ENCODE measurements around the gene CABLES1.

CABLES1 gene

DNA sequence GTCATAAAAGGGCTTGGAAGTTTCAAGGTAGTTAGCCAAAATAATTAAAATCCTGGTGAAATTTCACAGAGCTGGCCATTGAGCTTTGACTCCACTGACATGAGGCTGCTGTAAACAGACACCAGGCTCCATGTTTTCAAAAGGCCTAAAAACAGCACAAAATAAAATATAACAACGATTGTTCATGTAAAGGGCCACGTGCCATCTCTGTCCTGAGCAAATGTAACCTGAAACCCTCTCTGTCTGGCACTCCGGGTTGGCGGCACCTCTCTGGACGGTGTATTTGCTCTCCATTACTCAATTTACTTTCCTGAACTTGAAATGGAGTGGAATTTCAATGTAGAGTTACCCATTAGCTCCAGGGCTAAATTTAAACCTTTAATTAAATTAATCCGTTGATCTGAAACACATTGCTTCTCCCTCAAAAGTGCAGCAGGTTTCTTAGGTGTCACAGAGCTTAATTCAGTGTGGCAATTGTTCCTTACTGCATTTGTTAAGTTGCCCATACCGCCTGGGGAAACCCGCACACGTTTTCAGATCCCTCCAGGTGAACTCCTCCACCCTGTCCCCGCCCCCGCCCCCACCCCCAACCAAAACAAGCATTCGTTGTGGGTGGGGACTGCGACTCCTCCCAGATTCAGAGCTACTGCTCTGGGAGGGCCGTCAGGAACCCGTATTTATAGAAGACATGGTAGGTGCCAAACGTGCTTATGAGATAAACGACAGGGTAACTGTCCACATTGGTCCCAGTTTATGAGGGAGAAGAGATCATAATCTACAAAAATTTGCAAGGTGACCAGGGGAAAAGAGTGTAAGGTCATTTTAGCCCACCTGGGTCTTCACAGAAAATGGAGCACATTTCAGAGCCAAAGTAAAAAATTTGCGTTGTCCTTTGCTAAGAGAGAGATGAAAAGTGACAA, 1.2 kb upstream of the CABLES1 start:
- Histone ChIP-seq H3K9me3 (ENCODE audit: low read depth, low read length) (no peaks in the 10 kb centered on the region), H3K36me3 (ENCODE audit: insufficient read depth, low read length) (no peaks in the 10 kb centered on the region), H3K9ac (ENCODE audit: insufficient read length) (no peak overlapping the region), H3K27ac (no peak overlapping the region), H3K4me3 (peak overlapping the region; percentile 90)
- TF ChIP-seq EZH2 (IDR thresholded peaks at IDR 0.05) (no peak), FOXP2 (optimal IDR thresholded peaks at IDR 0.05; ENCODE audit: control extremely low read depth, extremely low read length, insufficient read depth) (no peak), POLR2AphosphoS5 (IDR thresholded peaks at IDR 0.05; ENCODE audit: borderline replicate concordance, low read depth, low read length) (no peak; the same call in 1 of the 2 replicates)
- no peak for DNase-seq (ENCODE audit: low read depth, low spot score)

DNA sequence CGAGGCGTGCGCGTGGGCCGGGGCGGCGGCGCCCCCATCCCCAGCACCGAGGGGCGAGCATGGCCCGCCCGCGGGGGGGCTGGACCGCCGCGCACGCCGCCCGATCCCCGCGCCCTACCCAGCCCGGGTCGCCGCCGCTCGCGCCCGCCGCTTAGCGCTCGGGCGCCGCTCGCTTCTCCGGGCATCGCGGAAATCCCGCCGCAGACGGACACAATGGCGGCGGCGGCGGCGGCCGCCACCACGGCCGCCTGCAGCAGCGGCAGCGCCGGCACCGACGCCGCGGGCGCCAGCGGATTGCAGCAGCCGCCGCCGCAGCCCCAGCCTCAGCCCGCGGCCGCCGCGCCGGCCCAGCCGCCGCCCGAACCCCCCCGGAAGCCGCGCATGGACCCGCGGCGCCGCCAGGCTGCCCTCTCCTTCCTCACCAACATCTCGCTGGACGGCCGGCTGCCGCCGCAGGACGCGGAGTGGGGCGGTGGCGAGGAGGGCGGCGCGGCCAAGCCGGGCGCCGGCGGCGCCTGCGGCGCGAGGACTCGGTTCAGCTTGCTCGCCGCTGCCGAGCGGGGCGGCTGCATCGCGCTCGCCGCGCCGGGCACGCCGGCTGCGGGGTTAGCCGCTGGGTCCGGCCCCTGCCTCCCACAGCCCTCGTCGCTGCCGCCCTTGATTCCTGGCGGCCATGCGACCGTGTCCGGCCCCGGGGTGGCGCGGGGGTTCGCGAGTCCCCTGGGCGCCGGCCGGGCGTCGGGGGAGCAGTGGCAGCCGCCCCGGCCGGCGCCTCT, 453 bp downstream of the CABLES1 start:
- peak overlapping the region; percentile 90 for H3K4me3 ChIP-seq
- H3K9me3 ChIP-seq (ENCODE audit: low read depth, low read length): no peaks in the 10 kb centered on the region
- H3K27ac ChIP-seq: no peak overlapping the region
- DNase-seq (ENCODE audit: low read depth, low spot score): no peak
- H3K9ac ChIP-seq (ENCODE audit: insufficient read length): peak overlapping the region; percentile 74
- H3K36me3 ChIP-seq (ENCODE audit: insufficient read depth, low read length): no peaks in the 10 kb centered on the region
- TF ChIP-seq FOXP2 (optimal IDR thresholded peaks at IDR 0.05; ENCODE audit: control extremely low read depth, extremely low read length, insufficient read depth) (no peak), EZH2 (IDR thresholded peaks at IDR 0.05) (no peak), POLR2AphosphoS5 (IDR thresholded peaks at IDR 0.05; ENCODE audit: borderline replicate concordance, low read depth, low read length) (no peak)

DNA sequence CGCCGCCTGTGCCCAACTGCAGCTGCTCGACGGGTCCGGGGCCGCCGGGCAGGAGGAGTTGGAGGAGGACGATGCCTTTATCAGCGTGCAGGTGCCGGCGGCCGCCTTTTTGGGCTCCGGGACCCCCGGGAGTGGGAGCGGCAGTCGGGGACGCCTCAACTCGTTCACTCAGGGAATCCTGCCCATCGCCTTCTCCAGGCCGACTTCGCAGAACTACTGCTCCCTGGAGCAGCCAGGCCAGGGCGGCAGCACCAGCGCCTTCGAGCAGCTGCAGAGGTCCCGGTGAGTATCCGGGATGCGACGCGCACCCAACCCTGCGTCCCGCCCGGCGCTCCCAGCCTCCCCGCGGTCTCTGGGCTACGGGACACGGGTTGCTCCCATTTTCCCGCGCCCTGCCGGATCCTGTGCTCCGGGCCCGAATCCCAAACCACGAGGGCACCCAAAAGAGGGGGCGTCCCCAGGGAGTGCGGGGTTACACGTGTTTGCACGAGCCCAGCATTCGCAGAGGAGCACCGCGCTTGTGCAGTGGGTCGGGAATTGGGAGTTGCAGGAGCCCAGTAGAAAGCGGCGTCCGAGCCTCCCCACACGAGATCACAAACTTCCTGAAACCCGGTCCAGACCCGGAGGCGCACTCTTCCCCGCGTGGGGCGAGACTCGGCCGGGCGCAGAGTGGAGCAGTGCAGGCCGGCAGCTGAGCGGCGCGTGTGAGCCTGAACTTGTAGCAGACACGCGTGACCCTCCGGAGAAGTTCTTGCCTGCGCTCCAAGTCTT, 1.2 kb downstream of the CABLES1 start:
- no peak for DNase-seq (ENCODE audit: low read depth, low spot score)
- Histone ChIP-seq H3K4me3 (peak overlapping the region; percentile 90), H3K36me3 (ENCODE audit: insufficient read depth, low read length) (no peaks in the 10 kb centered on the region), H3K27ac (no peak overlapping the region), H3K9me3 (ENCODE audit: low read depth, low read length) (no peaks in the 10 kb centered on the region), H3K9ac (ENCODE audit: insufficient read length) (no peak overlapping the region)
- no peak for TF ChIP-seq EZH2 (IDR thresholded peaks at IDR 0.05)
- no peak for TF ChIP-seq FOXP2 (optimal IDR thresholded peaks at IDR 0.05; ENCODE audit: control extremely low read depth, extremely low read length, insufficient read depth)
- TF ChIP-seq POLR2AphosphoS5 (IDR thresholded peaks at IDR 0.05; ENCODE audit: borderline replicate concordance, low read depth, low read length): no peak

DNA sequence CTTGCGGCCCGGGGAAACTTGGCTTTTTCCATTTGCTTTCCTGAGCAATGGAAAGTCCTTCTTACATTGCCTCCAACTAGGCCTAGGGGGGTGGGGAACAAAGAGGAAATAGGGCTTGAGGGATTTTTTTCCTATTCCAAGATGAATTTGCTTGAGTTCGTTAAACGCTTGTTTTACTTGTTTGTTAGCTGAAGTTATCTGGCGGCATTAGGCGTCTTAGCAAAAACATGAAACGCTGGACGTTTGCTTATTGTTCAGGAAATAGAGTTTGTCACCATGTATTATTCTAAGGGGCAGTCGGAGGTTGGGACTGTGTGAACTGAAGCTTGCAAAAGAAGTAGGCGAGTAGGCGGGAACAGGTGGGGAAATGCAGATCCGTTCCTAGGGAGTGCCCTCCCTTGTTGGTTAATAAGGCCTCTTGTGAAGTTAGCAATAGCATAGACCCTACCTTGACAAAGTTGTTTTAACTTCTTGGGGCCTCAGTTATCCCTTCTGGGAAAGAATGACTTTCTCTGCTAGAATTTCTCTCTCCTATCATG, 1.9 kb downstream of the CABLES1 start:
- TF ChIP-seq EZH2 (IDR thresholded peaks at IDR 0.05) (no peak), POLR2AphosphoS5 (IDR thresholded peaks at IDR 0.05; ENCODE audit: borderline replicate concordance, low read depth, low read length) (no peak), FOXP2 (optimal IDR thresholded peaks at IDR 0.05; ENCODE audit: control extremely low read depth, extremely low read length, insufficient read depth) (no peak)
- no peak overlapping the region for H3K9ac ChIP-seq (ENCODE audit: insufficient read length)
- H3K27ac ChIP-seq: no peak overlapping the region
- H3K9me3 ChIP-seq (ENCODE audit: low read depth, low read length): no peaks in the 10 kb centered on the region
- H3K36me3 ChIP-seq (ENCODE audit: insufficient read depth, low read length): no peaks in the 10 kb centered on the region
- DNase-seq (ENCODE audit: low read depth, low spot score): no peak
- H3K4me3 ChIP-seq: peak overlapping the region; percentile 90

DNA sequence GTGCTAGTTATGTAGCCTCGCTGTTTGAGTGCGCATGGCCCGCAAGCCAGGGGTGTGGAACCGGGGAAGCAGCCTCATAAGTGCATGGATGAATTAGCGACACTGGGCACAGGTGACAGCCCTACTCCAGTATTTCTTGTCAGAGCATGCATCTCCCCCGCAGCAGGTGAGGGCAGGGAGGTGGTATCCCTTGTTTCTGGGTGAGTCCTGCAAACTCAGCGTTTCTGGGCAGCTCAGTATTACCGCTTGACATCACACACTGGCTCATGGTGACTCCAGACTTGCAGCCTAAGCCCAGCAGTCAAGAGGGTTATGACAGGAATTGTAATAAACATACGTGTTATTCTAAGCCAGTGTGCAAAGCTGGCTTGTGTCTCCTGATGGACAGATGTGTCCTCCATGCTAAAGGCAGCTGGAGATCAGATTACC, 2.5 kb downstream of the CABLES1 start:
- Histone ChIP-seq H3K4me3 (no peak overlapping the region), H3K27ac (no peak overlapping the region), H3K9ac (ENCODE audit: insufficient read length) (no peak overlapping the region), H3K9me3 (ENCODE audit: low read depth, low read length) (no peaks in the 10 kb centered on the region), H3K36me3 (ENCODE audit: insufficient read depth, low read length) (no peaks in the 10 kb centered on the region)
- no peak for TF ChIP-seq EZH2 (IDR thresholded peaks at IDR 0.05)
- no peak for TF ChIP-seq POLR2AphosphoS5 (IDR thresholded peaks at IDR 0.05; ENCODE audit: borderline replicate concordance, low read depth, low read length)
- no peak for TF ChIP-seq FOXP2 (optimal IDR thresholded peaks at IDR 0.05; ENCODE audit: control extremely low read depth, extremely low read length, insufficient read depth)
- DNase-seq (ENCODE audit: low read depth, low spot score): no peak

DNA sequence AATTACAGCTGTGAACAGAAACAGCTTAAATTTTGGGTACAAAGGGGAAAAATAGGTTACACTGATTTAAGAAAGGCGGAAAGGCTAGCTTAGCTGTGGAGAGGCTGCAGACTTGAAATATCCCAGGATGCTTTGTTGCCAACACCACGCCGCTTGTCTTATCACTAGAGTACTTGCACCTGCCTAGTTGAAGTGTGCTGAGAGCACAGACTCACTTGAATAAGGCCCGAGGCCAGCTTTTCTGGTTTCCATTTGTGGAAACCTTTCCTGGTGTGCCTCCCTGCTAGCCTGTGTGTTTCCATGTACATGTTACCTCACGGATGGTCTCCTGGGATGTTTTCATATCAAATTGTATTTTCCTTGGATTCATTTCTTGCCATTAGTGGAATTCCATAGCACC, 3.2 kb downstream of the CABLES1 start:
- no peak overlapping the region for H3K4me3 ChIP-seq
- DNase-seq (ENCODE audit: low read depth, low spot score): no peak

DNA sequence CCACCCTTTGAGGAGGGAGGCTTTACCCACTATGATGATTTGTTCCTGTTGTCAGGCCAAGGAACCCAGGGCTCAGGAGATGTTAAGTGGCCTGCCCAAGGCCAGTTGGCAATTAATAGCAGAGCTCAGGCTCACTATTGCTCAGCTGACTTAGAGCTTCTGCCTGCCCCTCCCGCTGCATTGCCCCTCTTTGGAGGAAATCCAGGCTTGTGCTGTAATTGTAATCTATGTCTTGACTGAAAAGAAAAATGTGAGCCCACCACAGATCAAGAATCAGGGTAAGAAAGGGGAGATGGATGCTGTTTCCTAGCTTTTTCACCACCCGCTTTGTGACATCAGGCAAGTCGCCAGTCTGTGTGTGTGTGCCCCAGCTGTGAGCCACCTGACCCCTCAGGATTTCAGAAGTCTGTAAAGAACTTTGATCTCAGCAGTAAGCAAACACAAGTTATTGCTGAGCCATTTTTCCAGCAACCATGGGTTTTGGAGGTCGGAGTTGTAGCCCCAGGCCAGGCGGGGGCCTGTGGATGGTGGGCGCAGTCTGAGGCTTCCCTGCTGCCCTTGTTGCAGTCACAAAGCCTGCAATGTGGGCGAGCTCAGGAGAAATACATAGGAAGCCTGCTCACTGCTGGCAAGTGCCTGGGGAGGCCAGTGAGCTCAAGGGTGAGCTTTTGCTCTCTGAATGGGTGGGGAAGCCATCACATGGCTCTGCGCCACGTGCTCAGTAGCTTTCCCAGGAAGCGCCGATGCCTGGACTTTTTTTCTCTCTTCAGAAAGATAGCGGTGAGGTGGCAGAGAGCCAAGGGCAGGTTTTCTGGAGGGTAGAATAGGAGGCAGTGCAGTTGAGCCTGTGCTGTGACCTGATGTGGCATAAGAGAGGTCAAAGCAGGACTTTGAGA, 6.1 kb downstream of the CABLES1 start:
- TF ChIP-seq EZH2 (IDR thresholded peaks at IDR 0.05): no peak
- no peak for TF ChIP-seq FOXP2 (optimal IDR thresholded peaks at IDR 0.05; ENCODE audit: control extremely low read depth, extremely low read length, insufficient read depth)
- no peak for TF ChIP-seq POLR2AphosphoS5 (IDR thresholded peaks at IDR 0.05; ENCODE audit: borderline replicate concordance, low read depth, low read length)
- no peak overlapping the region for H3K4me3 ChIP-seq
- H3K9ac ChIP-seq (ENCODE audit: insufficient read length): no peak overlapping the region
- peak overlapping the region; percentile 26; the same call in 1 of the 2 replicates for H3K27ac ChIP-seq
- H3K9me3 ChIP-seq (ENCODE audit: low read depth, low read length): no peaks in the 10 kb centered on the region
- DNase-seq (ENCODE audit: low read depth, low spot score): no peak
- H3K36me3 ChIP-seq (ENCODE audit: insufficient read depth, low read length): no peaks in the 10 kb centered on the region

More for the DNA sequence above, 3.2 kb downstream of the CABLES1 start:
- no peak overlapping the region for H3K9ac ChIP-seq (ENCODE audit: insufficient read length)
- H3K9me3 ChIP-seq (ENCODE audit: low read depth, low read length): no peaks in the 10 kb centered on the region
- H3K36me3 ChIP-seq (ENCODE audit: insufficient read depth, low read length): no peaks in the 10 kb centered on the region
- H3K27ac ChIP-seq: no peak overlapping the region
- no peak for TF ChIP-seq POLR2AphosphoS5 (IDR thresholded peaks at IDR 0.05; ENCODE audit: borderline replicate concordance, low read depth, low read length)
- no peak for TF ChIP-seq FOXP2 (optimal IDR thresholded peaks at IDR 0.05; ENCODE audit: control extremely low read depth, extremely low read length, insufficient read depth)
- no peak for TF ChIP-seq EZH2 (IDR thresholded peaks at IDR 0.05)

Data from SK-N-MC (cell line).